WI38 (cell line): ENCODE results near the gene PAPPA.
A peak's percentile ranks its signal among the peaks of the same experiment; 100 is the strongest.

Source experiments
- H3K4me3 ChIP-seq: 2 replicates; pipeline ENCODE4 v1.5.1; 2011; ENCODE audit warnings: low read depth, mild to moderate bottlenecking, control low read depth, low read length
- TF ChIP-seq, protein P1 (sequence below): IDR thresholded peaks from 2 replicates; pipeline ENCODE4 v1.5.1; 2012; ENCODE audit warnings: low read depth, mild to moderate bottlenecking, control low read depth, low read length

The PAPPA gene, protein sequence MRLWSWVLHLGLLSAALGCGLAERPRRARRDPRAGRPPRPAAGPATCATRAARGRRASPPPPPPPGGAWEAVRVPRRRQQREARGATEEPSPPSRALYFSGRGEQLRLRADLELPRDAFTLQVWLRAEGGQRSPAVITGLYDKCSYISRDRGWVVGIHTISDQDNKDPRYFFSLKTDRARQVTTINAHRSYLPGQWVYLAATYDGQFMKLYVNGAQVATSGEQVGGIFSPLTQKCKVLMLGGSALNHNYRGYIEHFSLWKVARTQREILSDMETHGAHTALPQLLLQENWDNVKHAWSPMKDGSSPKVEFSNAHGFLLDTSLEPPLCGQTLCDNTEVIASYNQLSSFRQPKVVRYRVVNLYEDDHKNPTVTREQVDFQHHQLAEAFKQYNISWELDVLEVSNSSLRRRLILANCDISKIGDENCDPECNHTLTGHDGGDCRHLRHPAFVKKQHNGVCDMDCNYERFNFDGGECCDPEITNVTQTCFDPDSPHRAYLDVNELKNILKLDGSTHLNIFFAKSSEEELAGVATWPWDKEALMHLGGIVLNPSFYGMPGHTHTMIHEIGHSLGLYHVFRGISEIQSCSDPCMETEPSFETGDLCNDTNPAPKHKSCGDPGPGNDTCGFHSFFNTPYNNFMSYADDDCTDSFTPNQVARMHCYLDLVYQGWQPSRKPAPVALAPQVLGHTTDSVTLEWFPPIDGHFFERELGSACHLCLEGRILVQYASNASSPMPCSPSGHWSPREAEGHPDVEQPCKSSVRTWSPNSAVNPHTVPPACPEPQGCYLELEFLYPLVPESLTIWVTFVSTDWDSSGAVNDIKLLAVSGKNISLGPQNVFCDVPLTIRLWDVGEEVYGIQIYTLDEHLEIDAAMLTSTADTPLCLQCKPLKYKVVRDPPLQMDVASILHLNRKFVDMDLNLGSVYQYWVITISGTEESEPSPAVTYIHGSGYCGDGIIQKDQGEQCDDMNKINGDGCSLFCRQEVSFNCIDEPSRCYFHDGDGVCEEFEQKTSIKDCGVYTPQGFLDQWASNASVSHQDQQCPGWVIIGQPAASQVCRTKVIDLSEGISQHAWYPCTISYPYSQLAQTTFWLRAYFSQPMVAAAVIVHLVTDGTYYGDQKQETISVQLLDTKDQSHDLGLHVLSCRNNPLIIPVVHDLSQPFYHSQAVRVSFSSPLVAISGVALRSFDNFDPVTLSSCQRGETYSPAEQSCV (N-terminal part only)

DNA sequence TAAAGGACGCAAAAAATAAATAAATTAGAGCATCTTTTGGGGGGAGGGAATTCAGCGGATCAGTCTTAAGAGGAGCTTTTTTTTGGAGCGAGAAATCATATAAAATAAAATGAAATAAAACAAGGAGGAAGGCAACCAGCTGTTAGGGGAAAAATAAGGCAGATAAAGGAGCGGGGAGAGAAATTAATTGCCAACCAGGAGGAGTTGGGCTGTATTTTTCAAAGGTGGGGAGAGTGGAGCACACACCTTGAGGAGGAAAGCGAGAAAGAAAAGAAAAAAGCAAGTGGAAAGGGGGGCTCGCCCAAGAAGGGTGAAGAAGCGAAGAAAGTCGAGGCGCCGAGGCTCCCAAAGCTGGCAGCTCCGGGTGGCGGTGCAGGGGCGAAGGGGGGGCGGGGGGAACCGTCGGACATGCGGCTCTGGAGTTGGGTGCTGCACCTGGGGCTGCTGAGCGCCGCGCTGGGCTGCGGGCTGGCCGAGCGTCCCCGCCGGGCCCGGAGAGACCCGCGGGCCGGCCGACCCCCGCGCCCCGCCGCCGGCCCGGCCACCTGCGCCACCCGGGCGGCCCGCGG, at the start of gene PAPPA:
PAPPA (plus strand) TSS at position 27 of the 569 bp plus-strand sequence; CDS start at position 409, 382 bp downstream.
- H3K4me3 ChIP-seq: peak within 1 kb of the TSS; percentile 62
- TF ChIP-seq, protein P1, sequence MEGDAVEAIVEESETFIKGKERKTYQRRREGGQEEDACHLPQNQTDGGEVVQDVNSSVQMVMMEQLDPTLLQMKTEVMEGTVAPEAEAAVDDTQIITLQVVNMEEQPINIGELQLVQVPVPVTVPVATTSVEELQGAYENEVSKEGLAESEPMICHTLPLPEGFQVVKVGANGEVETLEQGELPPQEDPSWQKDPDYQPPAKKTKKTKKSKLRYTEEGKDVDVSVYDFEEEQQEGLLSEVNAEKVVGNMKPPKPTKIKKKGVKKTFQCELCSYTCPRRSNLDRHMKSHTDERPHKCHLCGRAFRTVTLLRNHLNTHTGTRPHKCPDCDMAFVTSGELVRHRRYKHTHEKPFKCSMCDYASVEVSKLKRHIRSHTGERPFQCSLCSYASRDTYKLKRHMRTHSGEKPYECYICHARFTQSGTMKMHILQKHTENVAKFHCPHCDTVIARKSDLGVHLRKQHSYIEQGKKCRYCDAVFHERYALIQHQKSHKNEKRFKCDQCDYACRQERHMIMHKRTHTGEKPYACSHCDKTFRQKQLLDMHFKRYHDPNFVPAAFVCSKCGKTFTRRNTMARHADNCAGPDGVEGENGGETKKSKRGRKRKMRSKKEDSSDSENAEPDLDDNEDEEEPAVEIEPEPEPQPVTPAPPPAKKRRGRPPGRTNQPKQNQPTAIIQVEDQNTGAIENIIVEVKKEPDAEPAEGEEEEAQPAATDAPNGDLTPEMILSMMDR: no peak

DNA sequence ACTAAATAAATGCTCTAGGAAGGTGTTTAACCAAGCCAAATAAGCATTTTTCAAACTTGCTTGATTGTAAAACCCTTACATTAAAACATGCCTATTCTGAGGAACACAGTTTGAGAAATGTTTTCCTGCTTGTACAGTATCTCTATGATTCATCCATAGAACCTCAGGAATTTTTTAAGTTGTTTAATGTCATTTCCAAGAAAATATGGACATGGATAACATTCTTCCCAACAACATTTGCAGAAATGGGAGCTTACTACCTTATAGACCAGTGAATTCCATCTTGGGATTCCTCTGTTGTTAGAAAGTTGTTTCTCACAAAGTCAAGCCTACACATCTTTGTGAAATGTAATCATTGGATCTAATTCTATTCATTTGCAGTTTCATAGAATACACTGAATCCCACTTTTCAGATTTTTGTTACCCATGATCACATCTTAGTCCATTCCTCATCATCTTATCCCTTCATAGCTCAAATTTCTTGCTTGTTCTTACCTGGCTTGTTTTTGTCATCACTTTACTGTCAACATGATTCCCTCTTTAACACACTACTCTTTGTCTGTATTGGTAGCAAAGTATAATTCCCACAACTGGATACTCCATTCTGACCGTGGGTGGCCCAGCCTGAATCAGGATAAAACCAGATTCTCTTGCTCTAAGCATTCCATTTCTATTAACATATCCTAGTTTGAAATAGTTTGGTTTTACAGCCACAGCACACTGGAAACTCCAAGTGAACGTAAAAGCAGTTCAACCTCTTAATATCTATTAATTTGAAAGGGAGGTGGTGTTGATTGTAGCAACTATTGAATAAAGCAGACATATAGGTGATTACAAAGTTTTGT, 49.4 kb upstream of the PAPPA start:
- H3K4me3 ChIP-seq: no peak overlapping the region
- TF ChIP-seq, protein P1: no peak

DNA sequence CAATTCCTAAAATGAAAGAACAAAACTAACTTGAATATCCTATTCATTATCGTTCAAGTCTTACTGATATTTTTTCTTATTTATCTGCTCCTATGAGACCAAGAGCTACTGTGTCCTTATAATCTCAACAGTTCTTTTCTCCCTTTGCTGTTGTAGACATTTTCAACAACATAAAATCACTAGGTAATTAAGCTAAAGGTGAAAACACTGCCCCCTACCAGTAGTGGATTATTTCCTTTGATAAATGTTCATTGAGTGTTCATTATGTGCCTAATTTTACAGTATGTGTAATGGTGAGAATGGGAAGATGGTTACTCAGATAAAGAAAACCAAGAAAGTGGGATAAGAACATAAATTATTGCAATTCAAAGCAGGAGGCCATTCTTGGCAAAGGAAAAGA, 41.4 kb upstream of the PAPPA start:
- TF ChIP-seq, protein P1: no peak
- no peak overlapping the region for H3K4me3 ChIP-seq

DNA sequence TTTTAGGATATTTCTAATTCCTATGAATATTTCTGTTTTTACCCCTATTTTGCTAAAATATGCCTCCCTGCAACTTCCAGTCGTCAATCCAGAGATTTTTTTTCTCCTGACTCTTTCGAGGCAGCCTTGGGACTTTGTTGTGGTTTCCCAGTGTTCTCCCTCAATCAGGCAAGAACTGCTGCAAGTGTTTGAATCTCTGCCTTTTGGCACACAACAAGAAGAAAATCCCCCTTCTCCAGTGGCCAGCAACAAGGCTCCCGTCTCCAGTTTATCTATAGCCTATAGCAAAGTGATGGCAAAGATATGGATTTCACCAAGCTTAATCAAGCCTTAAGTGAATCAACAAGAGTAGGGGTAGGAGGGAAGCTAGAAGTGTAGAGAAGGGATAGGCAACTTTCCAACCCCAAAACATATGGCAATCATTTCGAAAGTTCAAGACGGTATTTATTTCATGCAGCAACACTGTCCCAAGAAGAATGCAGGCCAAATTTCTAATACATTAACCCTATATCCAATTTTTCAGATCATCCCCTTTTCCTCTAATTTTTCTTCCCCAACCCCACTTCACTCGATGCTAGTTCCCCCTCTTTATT, 37.7 kb upstream of the PAPPA start:
- TF ChIP-seq, protein P1: no peak
- H3K4me3 ChIP-seq: no peak overlapping the region

DNA sequence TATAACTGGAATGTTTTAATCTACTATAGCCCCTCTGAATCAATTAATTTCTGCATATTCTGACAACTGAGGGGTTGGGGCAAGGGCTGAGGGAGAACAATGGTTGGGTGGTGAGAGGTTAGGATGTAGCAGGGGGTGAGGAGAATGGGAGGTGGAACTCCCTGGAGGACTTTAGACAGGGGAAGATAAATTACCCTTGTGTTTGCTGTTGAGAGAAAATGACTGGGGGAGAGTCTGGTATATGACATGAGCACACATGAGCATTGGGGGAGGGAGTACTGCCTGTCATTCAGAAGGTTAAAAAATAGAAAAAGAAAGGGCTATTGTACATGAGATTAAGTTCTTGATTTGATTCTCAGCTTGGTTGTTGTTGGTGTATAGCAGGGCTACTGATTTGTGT, 37.2 kb upstream of the PAPPA start:
- TF ChIP-seq, protein P1: no peak
- H3K4me3 ChIP-seq: no peak overlapping the region

DNA sequence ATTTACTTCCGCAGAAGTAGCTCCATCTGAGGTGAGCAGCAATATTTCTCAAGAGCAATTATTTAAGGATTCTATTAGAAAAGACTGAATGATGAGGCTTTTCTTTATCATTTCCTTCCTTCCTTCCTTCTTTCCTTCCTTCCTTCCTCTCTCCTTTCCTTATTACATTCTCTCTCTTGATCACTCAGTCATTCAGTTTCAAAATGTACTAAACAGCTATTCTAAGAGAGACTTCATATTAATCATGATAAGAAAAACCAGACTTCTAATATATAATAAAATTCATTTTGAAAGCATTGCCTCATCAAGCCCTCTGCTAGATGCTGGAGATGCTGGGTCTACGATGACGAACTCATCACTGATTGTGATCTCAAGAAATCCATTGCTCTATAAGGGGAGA, 30.4 kb upstream of the PAPPA start:
- TF ChIP-seq, protein P1: no peak
- H3K4me3 ChIP-seq: no peak overlapping the region
